ENCODE measurements around the gene PAX8. TPM values are rescaled to one million over a fixed set of nuclear protein-coding genes. Genes with fewer than 3 reads are reported as not detected.
"Not testable (repeated sequence)": the region's sequence is repeated elsewhere in the genome, so short reads cannot be mapped to it uniquely, and the experiment has no call there.

The PAX8 gene
- total RNA-seq, 1 experiment from 2014 or later: 7.5 TPM

- CTCF ChIA-PET: no interaction called here
These were observed 21.6 kb upstream of the PAX8 start for GRCh38 chr2:113300281-113300680.

GRCh38 chr2:113298176-113298575 is 19.5 kb upstream of the PAX8 start:
- Mint-ChIP-seq H3K27ac (ENCODE audit: unreplicated experiment) (no peak overlapping the region), H3K27me3 (ENCODE audit: insufficient read depth, unreplicated experiment) (no peaks in the 10 kb centered on the region), H3K36me3 (ENCODE audit: insufficient read depth, unreplicated experiment) (no peaks in the 10 kb centered on the region), H3K4me1 (ENCODE audit: low read depth, unreplicated experiment) (no peaks in the 10 kb centered on the region), H3K4me3 (ENCODE audit: unreplicated experiment) (no peak overlapping the region), H3K9me3 (ENCODE audit: unreplicated experiment) (no peaks in the 10 kb centered on the region)
- TF ChIP-seq CTCF (IDR thresholded peaks at IDR 0.05; ENCODE audit: insufficient read depth in 1 of 2, low read depth in 1 of 2, low read length in 1 of 2, severe bottlenecking in 1 of 2, unreplicated experiment in 1 of 2): no peak
- ChIA-PET POLR2A (no interaction called here), CTCF (no interaction called here)
- Histone ChIP-seq H3K4me3 (ENCODE audit: low read depth, low read length) (no peak overlapping the region), H3K9me3 (no peaks in the 10 kb centered on the region), H3K36me3 (ENCODE audit: control insufficient read depth, insufficient read depth, low read length) (no peaks in the 10 kb centered on the region), H3K4me1 (no peaks in the 10 kb centered on the region), H3K27me3 (replicated peaks; ENCODE audit: control insufficient read depth, insufficient read depth, low read length) (no peaks in the 10 kb centered on the region)
- BruUV-seq (replicated peaks): no TSS peak
- intact Hi-C loops (cut with micrococcal nuclease; ENCODE audit: unreplicated experiment): loop anchor here (1.0 kb wide), 1 partner anchor 72 kb away; no protein-coding TSS in a partner anchor
- no peak for DNase-seq

More at GRCh38 chr2:113300281-113300680, 21.6 kb upstream of the PAX8 start:
- no peaks in the 10 kb centered on the region for H3K36me3 Mint-ChIP-seq (ENCODE audit: insufficient read depth, unreplicated experiment)
- H3K27me3 ChIP-seq (replicated peaks; ENCODE audit: control insufficient read depth, insufficient read depth, low read length): no peaks in the 10 kb centered on the region
- POLR2A ChIA-PET: no interaction called here
- no peaks in the 10 kb centered on the region for H3K9me3 Mint-ChIP-seq (ENCODE audit: unreplicated experiment)
- intact Hi-C loops (cut with micrococcal nuclease; ENCODE audit: unreplicated experiment): no loop called here
- H3K9me3 ChIP-seq: no peaks in the 10 kb centered on the region
- no peak for DNase-seq
- no peaks in the 10 kb centered on the region for H3K4me1 ChIP-seq
- H3K36me3 ChIP-seq (ENCODE audit: control insufficient read depth, insufficient read depth, low read length): no peaks in the 10 kb centered on the region
- H3K4me3 ChIP-seq (ENCODE audit: low read depth, low read length): no peak overlapping the region
- H3K27me3 Mint-ChIP-seq (ENCODE audit: insufficient read depth, unreplicated experiment): no peaks in the 10 kb centered on the region
- no peak overlapping the region for H3K4me3 Mint-ChIP-seq (ENCODE audit: unreplicated experiment)
- BruUV-seq (replicated peaks): no TSS peak
- no peak for TF ChIP-seq CTCF (IDR thresholded peaks at IDR 0.05; ENCODE audit: insufficient read depth in 1 of 2, low read depth in 1 of 2, low read length in 1 of 2, severe bottlenecking in 1 of 2, unreplicated experiment in 1 of 2)
- no peak overlapping the region for H3K27ac Mint-ChIP-seq (ENCODE audit: unreplicated experiment)
- no peaks in the 10 kb centered on the region for H3K4me1 Mint-ChIP-seq (ENCODE audit: low read depth, unreplicated experiment)

- H3K36me3 ChIP-seq (ENCODE audit: control insufficient read depth, insufficient read depth, low read length); H3K27me3 ChIP-seq (replicated peaks; ENCODE audit: control insufficient read depth, insufficient read depth, low read length); H3K4me3 Mint-ChIP-seq (ENCODE audit: unreplicated experiment); H3K9me3 ChIP-seq; POLR2A ChIA-PET; H3K27me3 Mint-ChIP-seq (ENCODE audit: insufficient read depth, unreplicated experiment); H3K4me3 ChIP-seq (ENCODE audit: low read depth, low read length); H3K4me1 ChIP-seq; H3K4me1 Mint-ChIP-seq (ENCODE audit: low read depth, unreplicated experiment); H3K9me3 Mint-ChIP-seq (ENCODE audit: unreplicated experiment); CTCF ChIA-PET; H3K36me3 Mint-ChIP-seq (ENCODE audit: insufficient read depth, unreplicated experiment); BruUV-seq (replicated peaks); H3K27ac Mint-ChIP-seq (ENCODE audit: unreplicated experiment); intact Hi-C loops (cut with micrococcal nuclease; ENCODE audit: unreplicated experiment): not testable (repeated sequence)
- peak in 1 of 2 experiments; percentile 30 for TF ChIP-seq CTCF (IDR thresholded peaks at IDR 0.05; ENCODE audit: insufficient read depth in 1 of 2, low read depth in 1 of 2, low read length in 1 of 2, severe bottlenecking in 1 of 2, unreplicated experiment in 1 of 2)
- DNase-seq: peak in 1 of 2 experiments; percentile 50
These were observed 18.9 kb upstream of the PAX8 start for GRCh38 chr2:113297590-113297989.

Data from Caco-2 (cell line).